Measurements from ENCODE around the gene GABBR2. TPM values are rescaled to one million over a fixed set of nuclear protein-coding genes. Genes with fewer than 3 reads are reported as not detected.

GABBR2 gene
- total and polyA plus RNA-seq, 5 experiments from 2014 or later = not detected

- H3K27ac Mint-ChIP-seq = no peak overlapping the region
- no peaks in the 10 kb centered on the region for H3K36me3 Mint-ChIP-seq
- peaks cover 0 to 1% (median 0%) of the 10 kb centered on the region in 4 donors for H3K4me1 Mint-ChIP-seq
- DNase-seq (no peak), ATAC-seq (no peak)
- POLR2A ChIA-PET = no interaction called here
- H3K27me3 Mint-ChIP-seq = peaks cover 0 to 10% (median 2%) of the 10 kb centered on the region in 5 donors
- H3K9me3 Mint-ChIP-seq = no peaks in the 10 kb centered on the region
- no peak overlapping the region for H3K4me3 Mint-ChIP-seq
These were observed 283.7 kb downstream of the GABBR2 start for GRCh38 chr9:98425079-98425478.

GRCh38 chr9:98419260-98419603 lies 289.5 kb downstream of the GABBR2 start:
- ATAC-seq = no peak
- no peak overlapping the region for H3K4me3 Mint-ChIP-seq
- POLR2A ChIA-PET = no interaction called here
- H3K27ac Mint-ChIP-seq = no peak overlapping the region
- H3K4me1 Mint-ChIP-seq = no peaks in the 10 kb centered on the region
- no peaks in the 10 kb centered on the region for H3K36me3 Mint-ChIP-seq
- H3K9me3 Mint-ChIP-seq = peaks cover 0 to 2% (median 0%) of the 10 kb centered on the region in 9 donors
- H3K27me3 Mint-ChIP-seq = peaks cover 8 to 46% (median 19%) of the 10 kb centered on the region in 5 donors
- DNase-seq = no peak

- H3K36me3 Mint-ChIP-seq = no peaks in the 10 kb centered on the region
- H3K4me1 Mint-ChIP-seq = no peaks in the 10 kb centered on the region
- no peak overlapping the region for H3K27ac Mint-ChIP-seq
- POLR2A ChIA-PET = no interaction called here
- no peak for ATAC-seq
- DNase-seq = no peak
- H3K27me3 Mint-ChIP-seq = peaks cover 10 to 51% (median 24%) of the 10 kb centered on the region in 5 donors
- peaks cover 0 to 2% (median 0%) of the 10 kb centered on the region in 9 donors for H3K9me3 Mint-ChIP-seq
- no peak overlapping the region for H3K4me3 Mint-ChIP-seq
These were observed 290.0 kb downstream of the GABBR2 start for GRCh38 chr9:98418578-98419259.

GRCh38 chr9:98416294-98417248 lies 292.2 kb downstream of the GABBR2 start:
- H3K27ac Mint-ChIP-seq = no peak overlapping the region
- H3K4me3 Mint-ChIP-seq = no peak overlapping the region
- H3K9me3 Mint-ChIP-seq = peaks cover 0 to 2% (median 0%) of the 10 kb centered on the region in 9 donors
- ATAC-seq (no peak), DNase-seq (no peak)
- no peaks in the 10 kb centered on the region for H3K4me1 Mint-ChIP-seq
- peaks cover 10 to 58% (median 25%) of the 10 kb centered on the region in 5 donors for H3K27me3 Mint-ChIP-seq
- no peaks in the 10 kb centered on the region for H3K36me3 Mint-ChIP-seq
- POLR2A ChIA-PET = no interaction called here

- Mint-ChIP-seq H3K27me3 (peaks cover 10 to 56% (median 25%) of the 10 kb centered on the region in 5 donors), H3K36me3 (no peaks in the 10 kb centered on the region), H3K4me3 (no peak overlapping the region), H3K9me3 (peaks cover 0 to 2% (median 0%) of the 10 kb centered on the region in 9 donors), H3K27ac (no peak overlapping the region), H3K4me1 (no peaks in the 10 kb centered on the region)
- DNase-seq = no peak
- POLR2A ChIA-PET = no interaction called here
- ATAC-seq = no peak
These were observed 293.0 kb downstream of the GABBR2 start for GRCh38 chr9:98415782-98416181.

- no peaks in the 10 kb centered on the region for H3K9me3 Mint-ChIP-seq
- DNase-seq = no peak
- no peak overlapping the region for H3K4me3 Mint-ChIP-seq
- H3K4me1 Mint-ChIP-seq = peaks cover 0 to 6% (median 4%) of the 10 kb centered on the region in 4 donors
- no peaks in the 10 kb centered on the region for H3K36me3 Mint-ChIP-seq
- ATAC-seq = no peak
- peaks cover 10 to 56% (median 24%) of the 10 kb centered on the region in 5 donors for H3K27me3 Mint-ChIP-seq
- POLR2A ChIA-PET = no interaction called here
- no peak overlapping the region for H3K27ac Mint-ChIP-seq
These were observed 295.7 kb downstream of the GABBR2 start for GRCh38 chr9:98413084-98413483.

GRCh38 chr9:98412101-98412842 lies 296.5 kb downstream of the GABBR2 start:
- Mint-ChIP-seq H3K4me3 (no peak overlapping the region), H3K27ac (no peak overlapping the region), H3K36me3 (no peaks in the 10 kb centered on the region), H3K27me3 (peaks cover 7 to 48% (median 16%) of the 10 kb centered on the region in 5 donors), H3K9me3 (no peaks in the 10 kb centered on the region), H3K4me1 (peaks cover 0 to 6% (median 4%) of the 10 kb centered on the region in 4 donors)
- DNase-seq (no peak), ATAC-seq (no peak)
- POLR2A ChIA-PET = no interaction called here

GRCh38 chr9:98410185-98410697 lies 298.5 kb downstream of the GABBR2 start:
- H3K27ac Mint-ChIP-seq = peak overlapping the region in 1 of 10 donors; percentile 50
- H3K4me1 Mint-ChIP-seq = peaks cover 0 to 6% (median 4%) of the 10 kb centered on the region in 4 donors
- H3K4me3 Mint-ChIP-seq = peak overlapping the region in 3 of 10 donors; percentile 8 to 11 (median 10)
- H3K36me3 Mint-ChIP-seq = no peaks in the 10 kb centered on the region
- no peak for DNase-seq
- H3K27me3 Mint-ChIP-seq = peaks cover 3 to 32% (median 10%) of the 10 kb centered on the region in 5 donors
- no peaks in the 10 kb centered on the region for H3K9me3 Mint-ChIP-seq
- no peak for ATAC-seq
- POLR2A ChIA-PET = no interaction called here

GRCh38 chr9:98409719-98410118 lies 299.0 kb downstream of the GABBR2 start:
- H3K27me3 Mint-ChIP-seq = peaks cover 3 to 32% (median 10%) of the 10 kb centered on the region in 5 donors
- H3K27ac Mint-ChIP-seq = no peak overlapping the region
- no peak for DNase-seq
- H3K4me3 Mint-ChIP-seq = no peak overlapping the region
- H3K36me3 Mint-ChIP-seq = no peaks in the 10 kb centered on the region
- ATAC-seq = no peak
- POLR2A ChIA-PET = interaction anchor here (0.5 kb wide), 1 partner anchor 10 kb away, joined by 4 read pairs; no protein-coding TSS in a partner anchor
- H3K4me1 Mint-ChIP-seq = peaks cover 0 to 6% (median 4%) of the 10 kb centered on the region in 4 donors
- no peaks in the 10 kb centered on the region for H3K9me3 Mint-ChIP-seq

- POLR2A ChIA-PET = no interaction called here
- no peak for ATAC-seq
These were observed 302.3 kb downstream of the GABBR2 start for GRCh38 chr9:98406469-98406868.

GRCh38 chr9:98404237-98404636 lies 304.5 kb downstream of the GABBR2 start:
- no peak for ATAC-seq
- no peaks in the 10 kb centered on the region for H3K9me3 Mint-ChIP-seq

More at GRCh38 chr9:98406469-98406868, 302.3 kb downstream of the GABBR2 start:
- Mint-ChIP-seq H3K36me3 (no peaks in the 10 kb centered on the region), H3K27ac (no peak overlapping the region), H3K27me3 (peaks cover 0 to 17% (median 2%) of the 10 kb centered on the region in 5 donors), H3K9me3 (no peaks in the 10 kb centered on the region), H3K4me3 (no peak overlapping the region), H3K4me1 (peaks cover 0 to 6% (median 4%) of the 10 kb centered on the region in 4 donors)
- no peak for DNase-seq

GRCh38 chr9:98403715-98404114 lies 305.0 kb downstream of the GABBR2 start:
- peaks cover under 1 to 7% (median 5%) of the 10 kb centered on the region in 5 donors for H3K27me3 Mint-ChIP-seq
- no peak overlapping the region for H3K27ac Mint-ChIP-seq
- POLR2A ChIA-PET = interaction anchor here (0.7 kb wide), 1 partner anchor 398 kb away, joined by 3 read pairs; no protein-coding TSS in a partner anchor
- H3K4me1 Mint-ChIP-seq = no peaks in the 10 kb centered on the region
- no peaks in the 10 kb centered on the region for H3K36me3 Mint-ChIP-seq
- DNase-seq = no peak
- ATAC-seq = no peak
- no peaks in the 10 kb centered on the region for H3K9me3 Mint-ChIP-seq
- H3K4me3 Mint-ChIP-seq = no peak overlapping the region

More at GRCh38 chr9:98404237-98404636, 304.5 kb downstream of the GABBR2 start:
- Mint-ChIP-seq H3K36me3 (no peaks in the 10 kb centered on the region), H3K4me3 (no peak overlapping the region), H3K4me1 (no peaks in the 10 kb centered on the region), H3K27ac (no peak overlapping the region), H3K27me3 (peaks cover 3 to 8% (median 4%) of the 10 kb centered on the region in 5 donors)
- POLR2A ChIA-PET = no interaction called here
- no peak for DNase-seq

All from naive thymus-derived CD8-positive, alpha-beta T cell (primary cell).